Right cardiac atrium (tissue), 5 donors: ENCODE measurements around the gene DNAJC21. TPM values are rescaled to one million over a fixed set of nuclear protein-coding genes. Genes with fewer than 3 reads are reported as not detected.
"Not testable (repeated sequence)": the region's sequence is repeated elsewhere in the genome, so short reads cannot be mapped to it uniquely, and the experiment has no call there.

Source experiments
- ATAC-seq, 2 donors: fragments of 200-7000 bp; cut with Tn5 transposase; one replicate each; pipeline versions ENCODE4 v1.8.0 to v1.9.1; 2020; ENCODE audit warnings: moderate library complexity in 2 of 2, mild to moderate bottlenecking in 1 of 2
- DNase-seq, 3 donors: peaks; one replicate each; pipeline ENCODE4 v3.0.0-alpha.2; 2020
- H3K27ac ChIP-seq: one replicate; pipeline ENCODE4 v1.5.1; 2013; ENCODE audit warnings: mild to moderate bottlenecking, low read length, control low read depth, moderate library complexity
- H3K27me3 ChIP-seq: one replicate; pipeline ENCODE4 v1.6.1; 2013; ENCODE audit not compliant: control insufficient read depth, insufficient read depth
- H3K4me1 ChIP-seq: one replicate; pipeline ENCODE4 v1.6.1; 2013; ENCODE audit warnings: low read length; ENCODE audit not compliant: control insufficient read depth, insufficient read depth
- H3K4me3 ChIP-seq: one replicate; pipeline ENCODE4 v1.5.1; 2013; ENCODE audit warnings: low read length, control low read depth
- H3K9me3 ChIP-seq: one replicate; pipeline ENCODE4 v1.6.1; 2013; ENCODE audit warnings: low read length; ENCODE audit not compliant: control insufficient read depth
- WGBS: extraction: QIAGEN DNeasy Blood & Tissue Kit; methylation state at CpG from one replicate; pipeline ENCODE4 v1.1.7; 2013; 5-methylcytosine and 5-hydroxymethylcytosine counted together
- intact Hi-C, 4 donors: fragments of 100-400 bp; cut with DNase I; formaldehyde crosslinking; loops; one replicate each; pipeline versions ENCODE4 v1.11.0 to v1.14.0; 2022 to 2023
- polyA plus RNA-seq: library from polyadenylated mRNA; stranded (reverse); fragments of 200-250 nt; gene quantifications from one replicate; pipeline ENCODE4 v1.2.3, GENCODE V29; 2013
- total RNA-seq, 4 donors: library from RNA; stranded (reverse); fragmentation: NEBNext Ultra II Directional; extraction: Animal tissue kit (Norgen Biotek cat#: 25700); gene quantifications; one replicate each; pipeline ENCODE4 v1.2.1, GENCODE V29; 2021
- donor health status: healthy with polysubstance abuse.
- donor health status: DM: no; HTN: yes; CAD: no.
- donor health status: DM: no; HTN: no; CAD: no.
- donor health status: DM: no; HTN: yes; CAD: no; lungs with severe emphysema.
- donor health status: DM: yes; HTN: yes; CAD: no.

The DNAJC21 gene
- total and polyA plus RNA-seq, 5 donors, result 46.2 to 63.7 (median 61.4) TPM

DNA sequence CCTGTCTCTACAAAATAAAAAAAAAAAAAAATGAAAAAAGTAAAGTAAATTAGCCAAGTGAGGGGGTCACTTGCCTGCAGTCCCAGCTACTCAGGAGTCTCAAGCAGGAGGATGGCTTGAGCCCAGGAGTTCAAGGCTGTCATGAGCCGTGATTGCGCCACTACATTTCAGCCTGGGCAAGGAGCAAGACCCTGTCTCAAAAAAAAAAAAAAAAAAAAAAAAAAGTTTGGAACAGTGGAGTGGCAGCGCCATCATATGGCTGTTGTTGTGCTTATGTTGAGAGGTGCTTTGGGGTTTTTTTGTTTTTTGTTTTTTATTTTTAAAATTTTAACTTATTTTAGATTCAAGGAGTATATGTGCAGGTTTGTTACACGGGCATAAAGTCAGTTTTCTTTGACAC, 10.3 kb upstream of the DNAJC21 start:
- intact Hi-C loops, result no loop called here

DNA sequence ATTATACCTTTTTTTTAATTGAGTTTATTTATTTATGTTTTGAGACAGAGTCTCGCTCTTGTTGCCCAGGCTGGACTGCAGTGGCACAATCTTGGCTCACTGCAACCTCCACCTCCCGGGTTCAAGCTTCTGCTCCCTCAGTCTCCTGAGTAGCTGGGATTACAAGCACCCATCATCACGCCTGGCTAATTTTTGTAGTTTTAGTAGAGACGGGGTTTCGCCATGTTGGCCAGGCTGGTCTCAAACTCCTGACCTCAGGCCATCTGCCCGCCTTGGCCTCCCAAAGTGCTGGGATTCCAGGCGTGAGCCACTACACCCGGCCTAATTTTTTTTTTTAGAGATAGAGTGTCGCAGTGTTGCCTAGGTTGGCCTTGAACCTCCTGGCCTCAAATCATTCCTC, 6.1 kb upstream of the DNAJC21 start:
- WGBS, result 93% methylated on average over 9 of the region's 9 CpGs

More for the DNA sequence above, 10.3 kb upstream of the DNAJC21 start:
- Histone ChIP-seq H3K27ac (no peak overlapping the region), H3K9me3 (no peaks in the 10 kb centered on the region), H3K4me3 (no peak overlapping the region), H3K4me1 (peaks cover 4% of the 10 kb centered on the region), H3K27me3 (no peaks in the 10 kb centered on the region)
- ATAC-seq (no peak), DNase-seq (no peak)
- 86% methylated on average over 4 of the region's 4 CpGs for WGBS

DNA sequence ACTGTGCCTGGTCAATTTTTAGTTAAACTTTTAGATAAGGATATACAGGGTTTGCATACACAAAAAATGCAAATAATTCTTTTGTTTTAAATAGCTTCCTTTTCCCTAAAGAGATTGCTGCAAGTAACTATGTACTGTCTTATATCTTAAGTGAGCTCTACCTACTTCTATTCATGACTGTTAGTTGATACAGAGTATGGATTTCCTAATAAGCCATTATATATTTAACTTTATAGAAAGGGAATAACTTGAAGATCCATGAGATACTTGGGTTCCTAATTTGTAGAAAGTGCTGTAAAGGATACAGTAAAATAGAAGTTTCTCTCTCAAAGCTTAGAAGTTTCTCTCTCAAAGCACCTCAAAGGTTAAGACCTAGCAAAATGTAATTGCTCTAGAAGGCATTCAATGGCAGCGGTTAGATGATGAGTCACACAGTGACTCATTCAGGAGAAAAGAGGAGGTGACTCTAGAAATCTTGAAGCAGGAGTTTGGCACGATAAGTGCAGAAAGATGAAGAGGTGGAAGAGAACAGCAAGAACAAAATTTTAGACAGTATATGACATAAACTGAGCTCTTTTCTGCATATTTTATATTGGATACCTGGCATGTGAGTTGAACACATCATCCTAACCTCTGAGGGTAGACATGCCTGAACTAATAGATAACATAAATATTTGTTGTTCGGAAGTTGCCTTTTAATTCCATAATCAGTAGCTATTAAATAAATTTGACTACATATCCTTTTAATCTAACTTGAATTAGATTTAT, 5.5 kb upstream of the DNAJC21 start:
- no peaks in the 10 kb centered on the region for H3K27me3 ChIP-seq
- no peaks in the 10 kb centered on the region for H3K4me1 ChIP-seq
- ATAC-seq (peak in 1 of 2 donors; percentile 52), DNase-seq (no peak)
- H3K4me3 ChIP-seq, result no peak overlapping the region
- intact Hi-C loops, result no loop called here
- H3K9me3 ChIP-seq, result no peaks in the 10 kb centered on the region
- 49% methylated on average over 3 of the region's 3 CpGs for WGBS
- no peak overlapping the region for H3K27ac ChIP-seq

More for the DNA sequence above, 6.1 kb upstream of the DNAJC21 start:
- H3K9me3 ChIP-seq, H3K27ac ChIP-seq, DNase-seq, H3K27me3 ChIP-seq, intact Hi-C loops, ATAC-seq, H3K4me1 ChIP-seq, H3K4me3 ChIP-seq: not testable (repeated sequence)

DNA sequence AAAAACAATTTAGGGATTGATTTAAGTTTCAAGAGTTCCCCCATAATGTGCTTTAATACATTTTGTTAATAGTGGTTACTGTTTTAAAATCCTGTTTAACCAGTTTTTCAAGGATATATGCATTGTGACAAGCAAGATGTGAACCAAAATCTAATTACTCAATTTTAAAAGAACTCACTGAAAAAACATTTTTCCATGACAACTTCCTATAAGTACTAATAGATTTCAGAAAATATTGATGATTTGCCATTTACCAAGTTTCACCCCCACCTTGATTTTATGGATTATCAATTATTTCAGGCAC, 4.9 kb upstream of the DNAJC21 start:
- H3K9me3 ChIP-seq, result no peaks in the 10 kb centered on the region
- DNase-seq, result no peak
- H3K4me3 ChIP-seq, result no peak overlapping the region
- intact Hi-C loops, result no loop called here
- no peaks in the 10 kb centered on the region for H3K4me1 ChIP-seq
- H3K27ac ChIP-seq, result no peak overlapping the region
- no peaks in the 10 kb centered on the region for H3K27me3 ChIP-seq
- no peak for ATAC-seq

DNA sequence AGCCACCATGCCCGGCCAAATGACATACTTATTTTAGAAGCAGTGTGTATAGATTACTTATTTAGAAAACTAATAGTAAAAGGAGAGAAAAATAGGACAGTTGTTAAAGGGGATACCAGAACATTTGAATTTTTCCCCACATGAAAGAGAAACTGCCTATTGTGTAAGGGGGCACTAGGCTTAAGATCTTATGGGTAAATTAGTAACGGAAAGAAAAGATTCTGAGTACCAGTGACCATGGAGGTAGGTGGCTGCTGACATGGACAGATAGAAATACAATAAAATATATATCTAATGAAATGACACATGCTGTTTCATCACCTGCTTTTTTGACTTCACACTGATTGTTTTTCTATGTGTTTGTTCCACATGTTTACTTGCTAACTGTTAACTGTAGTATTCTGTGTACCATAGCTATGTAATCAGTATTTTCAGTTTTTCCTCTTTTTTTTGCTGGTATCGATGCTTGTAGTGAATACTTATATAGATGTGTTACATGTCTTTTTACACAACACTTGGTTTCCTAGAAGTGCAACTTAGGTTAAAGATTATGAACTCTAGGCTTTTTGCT, 3.0 kb upstream of the DNAJC21 start:
- Histone ChIP-seq H3K27me3 (no peaks in the 10 kb centered on the region), H3K4me3 (no peak overlapping the region), H3K4me1 (no peaks in the 10 kb centered on the region), H3K9me3 (no peaks in the 10 kb centered on the region), H3K27ac (no peak overlapping the region)
- DNase-seq (no peak), ATAC-seq (no peak)
- intact Hi-C loops, result no loop called here
- WGBS, result 90% methylated on average over 3 of the region's 3 CpGs

DNA sequence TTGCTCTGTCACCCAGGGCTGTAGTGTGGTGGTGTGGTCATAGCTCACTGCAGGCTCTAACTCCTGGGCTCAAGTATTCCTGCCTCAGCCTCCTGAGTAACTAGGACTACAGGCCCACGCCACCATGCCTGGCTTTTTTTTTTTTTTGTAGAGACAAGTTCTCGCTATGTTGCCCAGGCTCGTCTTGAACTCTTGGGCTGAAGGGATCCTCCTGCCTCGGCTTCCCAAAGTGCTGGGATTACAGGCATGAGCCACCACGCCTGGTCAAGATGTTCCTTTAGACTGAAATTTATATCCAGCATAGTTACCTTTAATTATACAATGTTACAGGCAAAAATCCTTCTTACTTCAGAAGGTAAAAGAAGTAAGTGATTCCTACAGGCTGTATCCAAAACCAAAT, 1.6 kb upstream of the DNAJC21 start:
- no peaks in the 10 kb centered on the region for H3K9me3 ChIP-seq
- H3K27ac ChIP-seq, result no peak overlapping the region
- no peaks in the 10 kb centered on the region for H3K4me1 ChIP-seq
- H3K4me3 ChIP-seq, result no peak overlapping the region
- DNase-seq (no peak), ATAC-seq (no peak)
- H3K27me3 ChIP-seq, result no peaks in the 10 kb centered on the region
- 98% methylated on average over 5 of the region's 5 CpGs for WGBS
- intact Hi-C loops, result no loop called here

DNA sequence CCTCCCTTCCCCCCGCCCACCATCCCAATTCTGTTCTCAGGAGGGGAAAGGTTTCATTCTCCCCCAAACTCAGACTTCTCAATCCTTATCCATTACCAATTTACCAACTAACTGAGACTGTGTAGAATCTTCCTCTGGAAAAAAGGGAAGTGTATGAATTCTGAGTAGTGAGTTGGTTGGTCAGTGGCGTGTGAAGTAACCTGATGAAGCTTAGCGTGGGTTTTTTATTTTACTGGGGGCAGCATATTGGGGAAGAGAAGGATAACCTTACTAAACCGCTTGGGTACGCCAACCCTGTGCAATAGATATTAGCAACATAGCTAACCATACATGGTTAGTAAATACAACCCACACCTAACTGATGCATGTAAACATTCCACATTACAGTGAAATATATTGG, 1.1 kb upstream of the DNAJC21 start:
- Histone ChIP-seq H3K4me3 (no peak overlapping the region), H3K4me1 (no peaks in the 10 kb centered on the region), H3K27ac (no peak overlapping the region), H3K27me3 (no peaks in the 10 kb centered on the region), H3K9me3 (no peaks in the 10 kb centered on the region)
- WGBS, result 90% methylated on average over 5 of the region's 5 CpGs
- DNase-seq, result no peak
- intact Hi-C loops, result no loop called here
- ATAC-seq, result no peak

DNA sequence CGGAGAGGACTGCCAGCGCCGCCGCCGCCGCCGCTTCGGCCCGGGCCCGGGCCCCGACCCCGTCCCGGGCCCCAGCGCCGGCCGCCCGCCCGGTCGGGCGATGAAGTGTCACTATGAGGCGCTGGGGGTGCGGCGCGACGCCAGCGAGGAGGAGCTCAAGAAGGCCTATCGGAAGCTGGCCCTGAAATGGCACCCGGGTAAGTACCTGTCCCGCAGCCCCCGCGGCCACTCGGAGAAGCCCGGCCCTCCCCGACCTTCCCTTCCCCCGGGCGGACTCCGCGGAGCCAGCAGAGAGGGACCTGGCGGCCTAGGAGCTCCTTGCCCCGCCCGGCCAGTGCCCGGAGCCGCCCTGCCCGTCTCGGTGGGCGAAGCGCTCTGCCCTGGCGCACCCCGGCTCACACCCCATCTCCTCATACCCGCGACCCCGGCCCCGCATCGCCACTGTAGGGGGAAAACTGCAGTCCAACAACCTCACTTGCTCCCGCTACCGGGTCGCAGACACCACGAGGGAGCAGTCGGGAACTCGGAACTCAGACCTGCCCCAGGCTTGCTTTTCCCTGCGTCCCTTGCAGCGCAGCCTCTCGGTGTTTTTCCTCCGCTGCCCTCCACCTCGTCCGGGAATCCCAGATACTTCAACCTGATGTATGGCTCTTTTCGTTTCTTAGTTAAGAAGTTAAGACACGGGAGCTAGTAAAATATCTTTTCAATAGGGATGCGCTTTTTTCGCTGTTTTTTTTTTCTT, 532 bp downstream of the DNAJC21 start:
- DNase-seq (peak; percentile 91 to 97 (median 96)), ATAC-seq (peak; percentile 80)
- H3K27me3 ChIP-seq, result no peaks in the 10 kb centered on the region
- H3K9me3 ChIP-seq, result no peaks in the 10 kb centered on the region
- intact Hi-C loops, result no loop called here
- H3K4me1 ChIP-seq, result no peaks in the 10 kb centered on the region
- under 1% methylated on average over 70 of the region's 70 CpGs for WGBS
- peak overlapping the region; percentile 87 for H3K4me3 ChIP-seq
- H3K27ac ChIP-seq, result peak overlapping the region; percentile 91

DNA sequence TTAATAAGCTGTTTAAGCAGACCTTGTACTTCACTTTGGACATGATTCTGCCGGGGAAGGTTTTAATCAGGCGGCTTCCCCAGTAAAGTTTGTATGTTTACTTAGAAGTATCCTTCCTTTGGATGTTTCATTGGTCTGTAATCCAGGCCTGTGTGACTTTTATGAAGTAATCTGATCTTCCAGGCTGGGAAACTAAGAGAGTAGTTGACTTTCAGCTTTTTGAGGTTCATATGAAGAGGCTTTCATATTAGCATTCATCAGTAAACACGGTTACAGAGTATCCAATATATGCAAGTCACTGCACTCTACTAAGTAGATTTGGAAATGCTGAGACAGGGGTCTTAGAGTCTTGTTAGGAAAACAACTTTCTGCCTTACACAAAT, 1.1 kb downstream of the DNAJC21 start:
- 2% methylated on average over 3 of the region's 3 CpGs for WGBS
- Histone ChIP-seq H3K27ac (no peak overlapping the region), H3K9me3 (no peaks in the 10 kb centered on the region), H3K4me3 (peak overlapping the region; percentile 87), H3K4me1 (no peaks in the 10 kb centered on the region), H3K27me3 (no peaks in the 10 kb centered on the region)
- ATAC-seq, result no peak
- no peak for DNase-seq
- intact Hi-C loops, result no loop called here

DNA sequence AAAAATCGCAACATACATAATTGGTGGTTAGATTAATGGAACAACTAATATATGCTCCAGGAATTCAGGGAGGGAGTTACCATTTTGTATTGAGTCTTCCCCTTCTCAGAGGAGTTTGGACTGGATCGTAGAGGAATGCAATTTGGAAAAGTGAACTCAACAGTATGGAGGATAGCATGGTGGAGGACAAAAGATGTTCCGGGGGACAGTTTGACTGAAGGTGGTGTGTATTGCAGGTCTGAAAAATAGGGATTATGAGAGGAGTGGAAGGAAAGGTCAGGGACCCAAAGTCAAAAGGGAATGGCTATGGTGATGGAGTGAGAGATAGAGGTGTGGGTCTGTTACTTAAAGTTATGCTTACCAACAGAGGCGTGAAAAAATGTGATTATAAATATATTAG, 1.5 kb downstream of the DNAJC21 start:
- no peak for ATAC-seq
- no peak overlapping the region for H3K27ac ChIP-seq
- H3K4me3 ChIP-seq, result peak overlapping the region; percentile 87
- DNase-seq, result no peak
- WGBS, result 66% methylated on average over 4 of the region's 4 CpGs
- no peaks in the 10 kb centered on the region for H3K4me1 ChIP-seq
- intact Hi-C loops, result no loop called here
- H3K27me3 ChIP-seq, result no peaks in the 10 kb centered on the region
- H3K9me3 ChIP-seq, result no peaks in the 10 kb centered on the region

DNA sequence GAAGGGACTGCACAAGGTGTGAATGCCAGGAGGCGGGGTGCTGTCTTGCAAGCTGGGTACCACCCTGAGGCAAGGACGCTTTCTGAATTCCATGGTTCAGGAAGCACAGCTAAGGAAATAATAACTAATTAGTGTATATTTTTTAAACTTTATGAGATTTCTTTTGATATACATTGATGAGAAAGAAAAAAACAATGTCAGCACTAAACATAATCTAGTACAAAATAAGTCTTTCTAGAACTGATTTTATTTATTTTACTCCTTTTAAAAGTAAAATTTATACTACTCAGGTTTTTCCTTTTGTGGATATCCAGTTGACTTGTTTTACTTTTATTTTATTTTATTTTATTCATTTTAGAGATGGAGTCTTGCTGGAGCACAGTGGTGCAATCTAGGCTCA, 3.6 kb downstream of the DNAJC21 start:
- H3K27ac ChIP-seq, result no peak overlapping the region
- intact Hi-C loops, result no loop called here
- H3K9me3 ChIP-seq, result no peaks in the 10 kb centered on the region
- DNase-seq (no peak), ATAC-seq (no peak)
- no peak overlapping the region for H3K4me3 ChIP-seq
- WGBS, result 85% methylated on average over 2 of the region's 2 CpGs
- H3K4me1 ChIP-seq, result no peaks in the 10 kb centered on the region
- H3K27me3 ChIP-seq, result no peaks in the 10 kb centered on the region
